Measurements from ENCODE around the gene CDAN1.
"Not testable (repeated sequence)": the region's sequence is repeated elsewhere in the genome, so short reads cannot be mapped to it uniquely, and the experiment has no call there.

DNA sequence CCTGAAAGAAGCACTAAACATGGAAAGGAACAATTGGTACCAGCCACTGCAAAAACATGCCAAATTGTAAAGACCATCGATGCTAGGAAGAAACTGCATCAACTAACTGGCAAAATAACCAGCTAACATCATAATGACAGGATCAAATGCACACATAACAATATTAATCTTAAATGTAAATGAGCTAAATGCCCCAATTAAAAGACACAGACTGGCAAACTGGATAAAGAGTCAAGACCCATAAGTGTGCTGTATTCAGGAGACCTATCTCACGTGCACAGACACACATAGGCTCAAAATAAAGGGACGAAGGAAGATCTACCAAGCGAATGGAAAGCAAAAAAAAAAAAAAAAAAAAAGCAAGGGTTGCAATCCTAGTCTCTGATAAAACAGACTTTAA lies 29.2 kb upstream of the CDAN1 start:
- not testable (repeated sequence) for TF ChIP-seq POLR2A (IDR thresholded peaks at IDR 0.05; ENCODE audit: low read length); GATA1 (IDR thresholded peaks at IDR 0.05; ENCODE audit: low read depth, low read length)
